ENCODE data around the gene TMED10. TPM values are rescaled to one million over a fixed set of nuclear protein-coding genes. Genes with fewer than 3 reads are reported as not detected.
A peak's percentile ranks its signal among the peaks of the same experiment; 100 is the strongest.

The TMED10 gene
- polyA plus RNA-seq (2012; ENCODE audit: insufficient read depth, insufficient read length), result 136 TPM

GRCh38 chr14:75176142-75176820, at the start of gene TMED10:
TMED10 (minus strand) TSS chr14:75176612; CDS start chr14:75176579, 33 bp downstream.
- DNase-seq (ENCODE audit: low read depth, low spot score), result peak; percentile 90
- H3K4me3 ChIP-seq (ENCODE audit: low read length), result peak within 1 kb of the TSS; percentile 90

GRCh38 chr14:75224561-75224960, 48.1 kb upstream of the TMED10 start:
- H3K4me3 ChIP-seq (ENCODE audit: low read length), result no peak overlapping the region
- no peak for DNase-seq (ENCODE audit: low read depth, low spot score)

- H3K4me3 ChIP-seq (ENCODE audit: low read length), result no peak overlapping the region
- peak; percentile 35 for DNase-seq (ENCODE audit: low read depth, low spot score)
Observed at GRCh38 chr14:75223664-75224154, 47.3 kb upstream of the TMED10 start.

DNA sequence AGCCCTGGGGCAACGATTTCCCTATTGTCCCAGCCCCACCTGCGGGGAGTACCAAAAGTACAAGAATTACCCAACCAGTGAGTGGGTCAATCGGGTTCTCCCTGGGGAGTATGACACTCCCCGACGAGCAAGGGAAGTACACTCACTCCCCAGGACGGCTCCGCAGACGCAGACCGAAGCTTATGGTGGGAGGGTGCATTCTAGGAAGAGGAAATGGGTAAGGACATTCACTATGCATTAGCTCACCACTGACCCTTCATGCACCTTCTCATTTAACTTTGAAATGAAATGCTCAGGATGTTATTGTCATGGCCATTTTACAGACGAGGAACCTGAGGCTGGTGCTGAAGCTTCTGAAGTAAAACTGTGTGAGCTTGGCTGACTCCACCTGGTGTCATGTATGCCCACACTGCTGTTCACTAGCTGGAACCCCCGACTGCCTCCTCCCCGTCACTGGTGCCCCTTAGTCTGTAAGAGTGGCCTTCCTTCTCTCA, 45.8 kb upstream of the TMED10 start:
- no peak for DNase-seq (ENCODE audit: low read depth, low spot score)
- no peak overlapping the region for H3K4me3 ChIP-seq (ENCODE audit: low read length)

DNA sequence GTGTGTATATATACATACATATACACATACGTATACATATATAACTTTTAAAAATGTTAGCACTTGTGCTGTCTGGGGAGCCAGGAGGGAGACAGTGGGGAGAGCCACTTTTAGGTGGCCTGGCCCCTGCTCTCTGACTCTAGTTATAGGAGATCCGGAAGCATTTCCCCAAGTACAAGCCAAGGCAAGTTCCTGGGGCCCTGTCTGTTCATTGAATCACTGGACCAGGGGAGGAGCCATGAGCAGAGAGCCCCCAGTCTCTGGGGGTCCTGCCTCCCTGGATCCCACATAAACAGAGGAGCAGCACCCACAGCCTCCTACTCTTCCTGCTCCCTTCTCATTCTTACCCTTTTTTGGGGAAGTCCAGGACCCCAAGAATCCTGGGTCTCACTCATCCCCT, 45.4 kb upstream of the TMED10 start:
- no peak for DNase-seq (ENCODE audit: low read depth, low spot score)
- no peak overlapping the region for H3K4me3 ChIP-seq (ENCODE audit: low read length)

DNA sequence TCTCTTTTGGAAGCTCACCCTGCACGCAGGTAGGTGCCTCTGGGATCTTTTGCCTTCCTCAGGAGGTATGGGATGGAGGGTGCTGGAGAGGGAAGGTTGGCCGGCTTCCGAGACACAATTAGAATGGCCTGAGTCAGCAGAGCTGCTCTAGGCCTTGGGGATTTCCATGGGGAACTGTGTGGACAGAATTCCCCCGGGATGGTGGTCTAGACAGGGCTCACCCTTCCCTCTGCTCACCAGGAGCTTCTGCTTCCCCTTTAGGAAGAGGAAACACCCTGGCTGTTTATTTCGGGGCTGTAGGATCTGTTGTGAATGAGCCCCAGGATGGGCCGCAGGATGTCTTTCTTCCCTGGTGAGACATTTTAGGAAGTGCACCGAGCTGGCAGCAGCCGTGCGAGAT, 43.7 kb upstream of the TMED10 start:
- H3K4me3 ChIP-seq (ENCODE audit: low read length), result no peak overlapping the region
- DNase-seq (ENCODE audit: low read depth, low spot score), result no peak

- no peak for DNase-seq (ENCODE audit: low read depth, low spot score)
- no peak overlapping the region for H3K4me3 ChIP-seq (ENCODE audit: low read length)
Observed at GRCh38 chr14:75217508-75218206, 41.2 kb upstream of the TMED10 start.

DNA sequence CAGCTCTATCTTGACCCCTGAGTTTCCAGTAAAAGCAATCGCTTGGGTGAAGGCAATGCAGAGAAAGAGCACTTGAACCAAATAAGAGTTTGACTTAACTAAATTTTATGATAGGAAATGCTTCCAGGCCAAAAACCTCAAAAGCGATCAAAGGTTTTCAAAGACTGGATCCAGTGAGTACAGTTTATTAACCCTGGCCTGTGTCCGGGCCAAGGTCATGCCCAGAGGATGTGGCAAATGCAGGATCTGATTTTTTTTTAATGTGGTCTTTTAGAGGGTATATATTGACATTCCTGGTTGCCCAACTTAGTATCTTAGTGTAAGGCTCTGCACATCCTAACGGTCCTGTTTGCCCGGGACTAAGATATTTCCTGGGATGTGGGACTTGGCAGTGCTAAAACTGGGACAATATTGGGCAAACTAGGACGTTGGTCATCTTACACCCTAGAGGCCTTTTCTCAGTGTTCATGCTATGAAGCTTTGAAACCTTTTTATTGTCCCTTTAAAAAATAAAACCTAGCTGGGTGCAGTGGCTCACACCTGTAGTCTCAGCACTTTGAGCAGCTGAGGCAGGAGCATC, 40.1 kb upstream of the TMED10 start:
- DNase-seq (ENCODE audit: low read depth, low spot score), result no peak
- H3K4me3 ChIP-seq (ENCODE audit: low read length), result no peak overlapping the region

- no peak overlapping the region for H3K4me3 ChIP-seq (ENCODE audit: low read length)
- DNase-seq (ENCODE audit: low read depth, low spot score), result no peak
Observed at GRCh38 chr14:75215520-75215919, 39.1 kb upstream of the TMED10 start.

DNA sequence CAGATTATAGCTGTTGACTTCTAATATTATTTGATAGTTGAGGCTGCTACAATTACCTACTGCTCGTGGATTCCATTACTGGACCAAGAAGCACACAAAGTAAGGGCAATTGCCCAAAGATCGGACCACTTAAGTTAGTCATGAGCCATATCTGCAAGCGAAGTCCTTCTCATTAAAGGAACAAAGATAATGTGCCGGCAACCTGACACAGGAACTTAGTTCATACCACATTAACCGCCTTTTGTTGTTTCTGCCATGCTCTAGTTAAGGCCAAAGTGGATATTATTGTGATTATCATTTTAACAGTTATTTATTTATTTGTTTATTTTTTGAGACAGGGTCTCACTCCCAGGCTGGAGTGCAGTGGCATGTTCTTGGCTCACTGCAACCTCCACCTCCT, 38.1 kb upstream of the TMED10 start:
- no peak overlapping the region for H3K4me3 ChIP-seq (ENCODE audit: low read length)

DNA sequence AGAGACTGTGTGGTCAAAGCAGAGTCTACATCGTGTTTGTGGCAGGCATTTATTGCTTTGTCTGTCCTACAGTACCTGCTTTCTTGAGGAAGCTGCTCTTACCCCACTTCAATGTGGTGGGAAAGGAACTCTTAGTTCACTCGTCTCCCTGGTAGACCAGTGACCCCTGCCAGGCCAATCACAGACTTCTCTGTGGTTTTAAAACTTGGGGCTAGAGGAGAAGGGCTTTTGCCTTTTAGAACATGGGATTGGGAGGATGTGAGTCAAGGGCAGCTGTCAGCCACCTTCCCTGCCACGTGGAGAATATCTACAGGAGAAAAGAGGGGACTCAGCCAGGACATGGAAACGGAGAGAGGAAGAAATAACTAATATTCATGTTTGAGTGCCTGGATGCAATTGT, 36.8 kb upstream of the TMED10 start:
- no peak for DNase-seq (ENCODE audit: low read depth, low spot score)
- H3K4me3 ChIP-seq (ENCODE audit: low read length), result no peak overlapping the region

More for the DNA sequence above, 38.1 kb upstream of the TMED10 start:
- DNase-seq (ENCODE audit: low read depth, low spot score), result no peak

- H3K4me3 ChIP-seq (ENCODE audit: low read length), result no peak overlapping the region
- no peak for DNase-seq (ENCODE audit: low read depth, low spot score)
Observed at GRCh38 chr14:75208843-75209242, 32.4 kb upstream of the TMED10 start.

- no peak overlapping the region for H3K4me3 ChIP-seq (ENCODE audit: low read length)
- DNase-seq (ENCODE audit: low read depth, low spot score), result no peak
Observed at GRCh38 chr14:75206190-75206589, 29.8 kb upstream of the TMED10 start.

- DNase-seq (ENCODE audit: low read depth, low spot score), result no peak
- no peak overlapping the region for H3K4me3 ChIP-seq (ENCODE audit: low read length)
Observed at GRCh38 chr14:75205591-75205990, 29.2 kb upstream of the TMED10 start.

DNA sequence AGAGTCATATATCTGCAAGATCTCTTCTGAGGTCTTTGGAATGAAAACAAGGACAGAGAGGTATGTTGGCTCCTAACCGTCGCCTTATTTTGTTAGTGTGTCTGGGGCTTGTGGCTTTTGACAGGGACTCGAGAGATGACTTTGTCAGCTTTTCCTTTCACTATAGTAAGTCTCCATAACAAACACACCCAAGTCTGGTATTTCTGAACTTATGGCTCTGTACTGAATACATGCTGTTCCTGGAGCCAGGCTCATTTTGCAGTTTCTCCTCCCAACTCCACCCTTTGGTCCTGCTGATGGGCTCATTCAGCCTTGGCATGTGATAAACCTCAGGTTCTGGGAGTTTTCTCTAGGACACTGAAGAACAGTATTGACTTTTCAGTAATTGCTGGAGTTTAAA, 27.7 kb upstream of the TMED10 start:
- DNase-seq (ENCODE audit: low read depth, low spot score), result no peak

GRCh38 chr14:75202657-75203056, 26.2 kb upstream of the TMED10 start:
- no peak overlapping the region for H3K4me3 ChIP-seq (ENCODE audit: low read length)
- no peak for DNase-seq (ENCODE audit: low read depth, low spot score)

More for the DNA sequence above, 27.7 kb upstream of the TMED10 start:
- H3K4me3 ChIP-seq (ENCODE audit: low read length), result no peak overlapping the region

DNA sequence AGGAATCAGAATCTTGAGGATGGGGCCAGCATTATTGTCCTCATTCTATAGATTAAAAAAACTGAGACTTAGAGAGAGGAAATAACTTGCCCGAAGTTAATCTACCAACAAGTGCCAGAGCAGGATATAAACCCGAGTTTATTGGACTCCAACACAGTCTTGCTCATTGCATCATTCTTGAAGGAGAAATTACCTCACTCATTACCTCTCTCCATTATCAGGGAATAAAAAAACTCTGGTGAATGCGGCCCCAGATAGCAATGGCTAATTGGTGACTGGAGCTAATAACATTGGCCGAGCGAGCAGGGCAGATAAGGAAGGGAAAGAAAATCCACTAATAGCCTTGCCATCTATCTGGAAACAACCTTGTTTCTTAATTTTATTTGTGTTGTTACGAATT, 24.7 kb upstream of the TMED10 start:
- DNase-seq (ENCODE audit: low read depth, low spot score), result no peak

GRCh38 chr14:75200451-75200850, 24.0 kb upstream of the TMED10 start:
- H3K4me3 ChIP-seq (ENCODE audit: low read length), result no peak overlapping the region
- no peak for DNase-seq (ENCODE audit: low read depth, low spot score)

More for the DNA sequence above, 24.7 kb upstream of the TMED10 start:
- no peak overlapping the region for H3K4me3 ChIP-seq (ENCODE audit: low read length)

DNA sequence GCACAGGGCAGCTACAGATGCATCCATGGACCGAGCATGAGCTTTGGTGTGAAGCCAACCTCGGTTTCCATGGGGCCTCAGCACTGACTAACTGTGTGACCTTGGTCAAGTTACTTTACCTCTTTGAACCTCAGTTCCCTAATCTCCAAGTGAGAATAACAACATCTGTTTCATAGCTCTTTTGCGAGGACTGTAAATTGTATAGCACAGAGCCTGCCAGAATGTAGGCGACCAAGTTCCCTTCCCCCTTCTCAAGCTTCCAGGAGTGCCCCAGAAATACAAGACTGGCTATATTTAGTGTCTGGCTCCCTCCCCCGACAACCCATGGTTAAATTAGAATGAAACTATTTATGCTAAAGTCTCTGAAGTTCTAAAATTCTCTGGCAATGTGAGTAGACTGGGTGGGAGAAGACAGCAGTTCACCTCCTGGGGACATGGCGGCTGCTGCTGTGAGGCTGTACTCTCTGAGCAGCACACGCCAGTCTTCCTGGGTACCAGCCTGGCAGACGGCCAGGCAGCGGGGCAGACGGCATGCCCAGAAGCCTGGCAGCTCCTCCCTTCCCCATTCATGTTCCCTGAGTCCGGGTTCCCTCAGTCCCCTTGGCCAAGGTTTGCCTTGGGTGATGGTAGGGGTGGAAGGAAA, 22.0 kb upstream of the TMED10 start:
- no peak for DNase-seq (ENCODE audit: low read depth, low spot score)
- no peak overlapping the region for H3K4me3 ChIP-seq (ENCODE audit: low read length)

- no peak overlapping the region for H3K4me3 ChIP-seq (ENCODE audit: low read length)
Observed at GRCh38 chr14:75197338-75197737, 20.9 kb upstream of the TMED10 start.

More at GRCh38 chr14:75197338-75197737, 20.9 kb upstream of the TMED10 start:
- DNase-seq (ENCODE audit: low read depth, low spot score), result no peak
